GM23338 (cell line): ENCODE data around the gene CCDC97. TPM values are rescaled to one million over a fixed set of nuclear protein-coding genes. Genes with fewer than 3 reads are reported as not detected.

ENCODE experiments used
- ATAC-seq: fragments of 200-7000 bp; cut with Tn5 transposase; 3 replicates; pipeline ENCODE4 v1.9.1; 2020
- DNase-seq: peaks from one replicate; pipeline ENCODE4 v3.0.0-alpha.2; 2015; ENCODE audit warnings: low spot score
- H2AFZ ChIP-seq: fragments of 200-600 bp; sonication (generic); 2 replicates; pipeline ENCODE4 v1.8.0; 2016; ENCODE audit warnings: antibody characterized with exemption, mild to moderate bottlenecking, moderate library complexity
- H3F3A ChIP-seq: fragments of 200-600 bp; sonication (generic); replicated peaks from 2 replicates; pipeline ENCODE4 v1.8.0; 2017; ENCODE audit warnings: antibody characterized with exemption, mixed run types, low read depth
- H3K27ac ChIP-seq: fragments of 200-600 bp; sonication (generic); 2 replicates; pipeline ENCODE4 v1.6.1; 2016; ENCODE audit warnings: low read depth
- H3K27me3 ChIP-seq: fragments of 200-600 bp; sonication (generic); 2 replicates; pipeline ENCODE4 v1.8.0; 2016; ENCODE audit warnings: mild to moderate bottlenecking, mixed run types, moderate library complexity; ENCODE audit not compliant: insufficient read depth
- H3K36me3 ChIP-seq: fragments of 200-600 bp; sonication (generic); 2 replicates; pipeline ENCODE4 v1.8.0; 2016; ENCODE audit warnings: mild to moderate bottlenecking; ENCODE audit not compliant: insufficient read depth
- H3K4me1 ChIP-seq: fragments of 200-600 bp; sonication (generic); 2 replicates; pipeline ENCODE4 v1.8.0; 2016; ENCODE audit warnings: mild to moderate bottlenecking, moderate library complexity; ENCODE audit not compliant: insufficient read depth
- H3K4me2 ChIP-seq: fragments of 200-600 bp; sonication (generic); 2 replicates; pipeline ENCODE4 v1.7.1; 2017; ENCODE audit warnings: mixed run types
- H3K4me3 ChIP-seq: fragments of 200-600 bp; sonication (generic); 2 replicates; pipeline ENCODE4 v1.6.1; 2016; ENCODE audit warnings: mixed run types
- H3K79me2 ChIP-seq: fragments of 200-600 bp; sonication (generic); replicated peaks from 2 replicates; pipeline ENCODE4 v1.8.0; 2017; ENCODE audit warnings: mild to moderate bottlenecking; ENCODE audit not compliant: insufficient read depth
- H3K9me2 ChIP-seq: fragments of 200-600 bp; sonication (generic); 2 replicates; pipeline ENCODE4 v1.8.0; 2017; ENCODE audit not compliant: insufficient read depth
- H4K20me1 ChIP-seq: fragments of 200-600 bp; sonication (generic); replicated peaks from 2 replicates; pipeline ENCODE4 v1.8.0; 2017; ENCODE audit warnings: mild to moderate bottlenecking; ENCODE audit not compliant: insufficient read depth
- H3K27ac Mint-ChIP-seq: 2 replicates; pipeline ENCODE4 v1.8.0; 2020; ENCODE audit warnings: inconsistent platforms, mild to moderate bottlenecking, moderate library complexity, mixed read lengths
- H3K27me3 Mint-ChIP-seq: 3 replicates; pipeline ENCODE4 v1.8.0; 2022; ENCODE audit warnings: low read depth, mild to moderate bottlenecking, moderate library complexity, mixed read lengths, inconsistent platforms; ENCODE audit not compliant: insufficient read depth, poor library complexity
- H3K36me3 Mint-ChIP-seq: 3 replicates; pipeline ENCODE4 v1.8.0; 2021; ENCODE audit warnings: low read depth, mild to moderate bottlenecking, inconsistent platforms, moderate library complexity, mixed read lengths
- H3K4me1 Mint-ChIP-seq: 3 replicates; pipeline ENCODE4 v1.8.0; 2020; ENCODE audit warnings: mild to moderate bottlenecking, inconsistent platforms, mixed read lengths
- H3K4me3 Mint-ChIP-seq: 3 replicates; pipeline ENCODE4 v1.8.0; 2021; ENCODE audit warnings: moderate library complexity, mild to moderate bottlenecking, inconsistent platforms, mixed read lengths
- H3K9me3 Mint-ChIP-seq: 3 replicates; pipeline ENCODE4 v1.8.0; 2020; ENCODE audit warnings: moderate library complexity, mild to moderate bottlenecking, inconsistent platforms, mixed read lengths
- CREB1 ChIP-seq: fragments of 250-450 bp; sonication (Bioruptor Pico); IDR thresholded peaks from 2 replicates; pipeline ENCODE4 v1.5.0; 2020; ENCODE audit warnings: low read depth, mild to moderate bottlenecking, moderate library complexity
- CTCF ChIP-seq, 2 experiments: fragments of 200-600 bp in 1 of 2; sonication (generic) in 1 of 2; conservative IDR thresholded peaks; 2 replicates each; pipeline versions ENCODE4 v1.5.1 to v1.6.1; 2016 to 2017; ENCODE audit warnings: antibody characterized with exemption in 2 of 2, low read depth in 2 of 2, mild to moderate bottlenecking in 2 of 2, moderate library complexity in 1 of 2
- EZH2 ChIP-seq: fragments of 200-600 bp; sonication (generic); IDR thresholded peaks from one replicate; pipeline ENCODE4 v1.8.0; 2017; ENCODE audit warnings: antibody characterized with exemption, mild to moderate bottlenecking, low read depth; ENCODE audit not compliant: unreplicated experiment
- EZH2phosphoT487 ChIP-seq: fragments of 200-600 bp; sonication (generic); IDR thresholded peaks from one replicate; pipeline ENCODE4 v1.8.1; 2018; ENCODE audit warnings: antibody characterized with exemption; ENCODE audit not compliant: unreplicated experiment
- JUNB ChIP-seq: IDR thresholded peaks from one replicate; pipeline ENCODE4 v1.6.1; 2016; ENCODE audit warnings: antibody characterized with exemption; ENCODE audit not compliant: unreplicated experiment
- NANOG ChIP-seq: IDR thresholded peaks from 2 replicates; pipeline ENCODE4 v1.6.1; 2016; ENCODE audit warnings: antibody characterized with exemption, borderline replicate concordance
- POLR2AphosphoS5 ChIP-seq: IDR thresholded peaks from 2 replicates; pipeline ENCODE4 v1.6.1; 2016; ENCODE audit warnings: antibody characterized with exemption, low read depth
- REST ChIP-seq: IDR thresholded peaks from one replicate; pipeline ENCODE4 v1.6.1; 2018; ENCODE audit warnings: antibody characterized with exemption; ENCODE audit not compliant: unreplicated experiment
- STAT1 ChIP-seq: IDR thresholded peaks from one replicate; pipeline ENCODE4 v1.6.1; 2016; ENCODE audit warnings: antibody characterized with exemption; ENCODE audit not compliant: unreplicated experiment
- ZNF114 ChIP-seq: fragments of 250-450 bp; sonication (Bioruptor Pico); IDR thresholded peaks from 2 replicates; pipeline ENCODE4 v1.5.0; 2020; ENCODE audit warnings: mild to moderate bottlenecking, moderate library complexity
- ZNF331 ChIP-seq: fragments of 250-450 bp; sonication (Bioruptor Pico); IDR thresholded peaks from 2 replicates; pipeline ENCODE4 v1.5.0; 2020; ENCODE audit warnings: low read depth, mild to moderate bottlenecking, moderate library complexity
- polyA plus RNA-seq: library from polyadenylated mRNA; unstranded; fragments of >200 nt; fragmentation: Nextera tagmentation; extraction: Ambion mirVana; gene quantifications from 2 replicates; pipeline ENCODE4 v1.2.1, GENCODE V29; 2016
- total RNA-seq: library from RNA; depleted of rRNA; stranded (reverse); fragments of >200 nt; shearing (Covaris generic); gene quantifications from 2 replicates; pipeline ENCODE4 v1.2.3, GENCODE V29; 2014
- TF ChIP-seq, protein P1 (sequence below): IDR thresholded peaks from 2 replicates; pipeline ENCODE4 v1.6.1; 2016; ENCODE audit warnings: antibody characterized with exemption
- TF ChIP-seq, protein P2 (sequence below): fragments of 250-450 bp; sonication (Bioruptor Pico); IDR thresholded peaks from 2 replicates; pipeline ENCODE4 v1.5.0; 2020; ENCODE audit warnings: mild to moderate bottlenecking, moderate library complexity

The CCDC97 gene
- total and polyA plus RNA-seq, 2 experiments from 2014 or later = 8.0 to 11.0 TPM

GRCh38 chr19:41298348-41298964 lies 11.5 kb upstream of the CCDC97 start:
- DNase-seq = no peak
- no peaks in the 10 kb centered on the region for H3K9me2 ChIP-seq
- H3K9me3 Mint-ChIP-seq = no peaks in the 10 kb centered on the region
- H3K36me3 ChIP-seq = peaks cover 89% of the 10 kb centered on the region
- H3K27me3 Mint-ChIP-seq = peaks cover 3% of the 10 kb centered on the region
- H3K4me1 Mint-ChIP-seq = no peaks in the 10 kb centered on the region
- H3K4me3 ChIP-seq = no peak overlapping the region
- H3K79me2 ChIP-seq = peaks cover 9% of the 10 kb centered on the region; the same call in 1 of the 2 replicates
- peak overlapping the region; percentile 45; the same call in 1 of the 2 replicates for H3K27ac ChIP-seq
- no peak overlapping the region for H3K27ac Mint-ChIP-seq
- no peak for TF ChIP-seq CREB1
- no peak for TF ChIP-seq NANOG
- TF ChIP-seq ZNF331 (CRISPR knock-in tag) = no peak
- TF ChIP-seq, protein P1, sequence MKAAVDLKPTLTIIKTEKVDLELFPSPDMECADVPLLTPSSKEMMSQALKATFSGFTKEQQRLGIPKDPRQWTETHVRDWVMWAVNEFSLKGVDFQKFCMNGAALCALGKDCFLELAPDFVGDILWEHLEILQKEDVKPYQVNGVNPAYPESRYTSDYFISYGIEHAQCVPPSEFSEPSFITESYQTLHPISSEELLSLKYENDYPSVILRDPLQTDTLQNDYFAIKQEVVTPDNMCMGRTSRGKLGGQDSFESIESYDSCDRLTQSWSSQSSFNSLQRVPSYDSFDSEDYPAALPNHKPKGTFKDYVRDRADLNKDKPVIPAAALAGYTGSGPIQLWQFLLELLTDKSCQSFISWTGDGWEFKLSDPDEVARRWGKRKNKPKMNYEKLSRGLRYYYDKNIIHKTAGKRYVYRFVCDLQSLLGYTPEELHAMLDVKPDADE = no peak
- no peak for TF ChIP-seq STAT1
- TF ChIP-seq, protein P2, sequence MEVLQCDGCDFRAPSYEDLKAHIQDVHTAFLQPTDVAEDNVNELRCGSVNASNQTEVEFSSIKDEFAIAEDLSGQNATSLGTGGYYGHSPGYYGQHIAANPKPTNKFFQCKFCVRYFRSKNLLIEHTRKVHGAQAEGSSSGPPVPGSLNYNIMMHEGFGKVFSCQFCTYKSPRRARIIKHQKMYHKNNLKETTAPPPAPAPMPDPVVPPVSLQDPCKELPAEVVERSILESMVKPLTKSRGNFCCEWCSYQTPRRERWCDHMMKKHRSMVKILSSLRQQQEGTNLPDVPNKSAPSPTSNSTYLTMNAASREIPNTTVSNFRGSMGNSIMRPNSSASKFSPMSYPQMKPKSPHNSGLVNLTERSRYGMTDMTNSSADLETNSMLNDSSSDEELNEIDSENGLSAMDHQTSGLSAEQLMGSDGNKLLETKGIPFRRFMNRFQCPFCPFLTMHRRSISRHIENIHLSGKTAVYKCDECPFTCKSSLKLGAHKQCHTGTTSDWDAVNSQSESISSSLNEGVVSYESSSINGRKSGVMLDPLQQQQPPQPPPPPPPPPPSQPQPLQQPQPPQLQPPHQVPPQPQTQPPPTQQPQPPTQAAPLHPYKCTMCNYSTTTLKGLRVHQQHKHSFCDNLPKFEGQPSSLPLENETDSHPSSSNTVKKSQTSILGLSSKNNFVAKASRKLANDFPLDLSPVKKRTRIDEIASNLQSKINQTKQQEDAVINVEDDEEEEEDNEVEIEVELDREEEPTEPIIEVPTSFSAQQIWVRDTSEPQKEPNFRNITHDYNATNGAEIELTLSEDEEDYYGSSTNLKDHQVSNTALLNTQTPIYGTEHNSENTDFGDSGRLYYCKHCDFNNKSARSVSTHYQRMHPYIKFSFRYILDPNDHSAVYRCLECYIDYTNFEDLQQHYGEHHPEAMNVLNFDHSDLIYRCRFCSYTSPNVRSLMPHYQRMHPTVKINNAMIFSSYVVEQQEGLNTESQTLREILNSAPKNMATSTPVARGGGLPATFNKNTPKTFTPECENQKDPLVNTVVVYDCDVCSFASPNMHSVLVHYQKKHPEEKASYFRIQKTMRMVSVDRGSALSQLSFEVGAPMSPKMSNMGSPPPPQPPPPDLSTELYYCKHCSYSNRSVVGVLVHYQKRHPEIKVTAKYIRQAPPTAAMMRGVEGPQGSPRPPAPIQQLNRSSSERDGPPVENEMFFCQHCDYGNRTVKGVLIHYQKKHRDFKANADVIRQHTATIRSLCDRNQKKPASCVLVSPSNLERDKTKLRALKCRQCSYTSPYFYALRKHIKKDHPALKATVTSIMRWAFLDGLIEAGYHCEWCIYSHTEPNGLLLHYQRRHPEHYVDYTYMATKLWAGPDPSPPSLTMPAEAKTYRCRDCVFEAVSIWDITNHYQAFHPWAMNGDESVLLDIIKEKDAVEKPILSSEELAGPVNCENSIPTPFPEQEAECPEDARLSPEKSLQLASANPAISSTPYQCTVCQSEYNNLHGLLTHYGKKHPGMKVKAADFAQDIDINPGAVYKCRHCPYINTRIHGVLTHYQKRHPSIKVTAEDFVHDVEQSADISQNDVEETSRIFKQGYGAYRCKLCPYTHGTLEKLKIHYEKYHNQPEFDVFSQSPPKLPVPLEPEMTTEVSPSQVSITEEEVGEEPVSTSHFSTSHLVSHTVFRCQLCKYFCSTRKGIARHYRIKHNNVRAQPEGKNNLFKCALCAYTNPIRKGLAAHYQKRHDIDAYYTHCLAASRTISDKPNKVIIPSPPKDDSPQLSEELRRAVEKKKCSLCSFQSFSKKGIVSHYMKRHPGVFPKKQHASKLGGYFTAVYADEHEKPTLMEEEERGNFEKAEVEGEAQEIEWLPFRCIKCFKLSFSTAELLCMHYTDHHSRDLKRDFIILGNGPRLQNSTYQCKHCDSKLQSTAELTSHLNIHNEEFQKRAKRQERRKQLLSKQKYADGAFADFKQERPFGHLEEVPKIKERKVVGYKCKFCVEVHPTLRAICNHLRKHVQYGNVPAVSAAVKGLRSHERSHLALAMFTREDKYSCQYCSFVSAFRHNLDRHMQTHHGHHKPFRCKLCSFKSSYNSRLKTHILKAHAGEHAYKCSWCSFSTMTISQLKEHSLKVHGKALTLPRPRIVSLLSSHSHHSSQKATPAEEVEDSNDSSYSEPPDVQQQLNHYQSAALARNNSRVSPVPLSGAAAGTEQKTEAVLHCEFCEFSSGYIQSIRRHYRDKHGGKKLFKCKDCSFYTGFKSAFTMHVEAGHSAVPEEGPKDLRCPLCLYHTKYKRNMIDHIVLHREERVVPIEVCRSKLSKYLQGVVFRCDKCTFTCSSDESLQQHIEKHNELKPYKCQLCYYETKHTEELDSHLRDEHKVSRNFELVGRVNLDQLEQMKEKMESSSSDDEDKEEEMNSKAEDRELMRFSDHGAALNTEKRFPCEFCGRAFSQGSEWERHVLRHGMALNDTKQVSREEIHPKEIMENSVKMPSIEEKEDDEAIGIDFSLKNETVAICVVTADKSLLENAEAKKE (CRISPR knock-in tag) = no peak
- TF ChIP-seq JUNB = no peak
- TF ChIP-seq POLR2AphosphoS5 = no peak
- no peak for TF ChIP-seq CTCF (conservative IDR thresholded peaks at IDR 0.05; ENCODE audit: low read depth in 2 of 2)
- TF ChIP-seq REST = no peak
- no peak for TF ChIP-seq EZH2
- TF ChIP-seq EZH2phosphoT487 = no peak
- TF ChIP-seq ZNF114 (CRISPR knock-in tag) = no peak
- no peaks in the 10 kb centered on the region for H3K4me1 ChIP-seq
- no peak overlapping the region for H2AFZ ChIP-seq
- ATAC-seq = no peak
- H4K20me1 ChIP-seq = peaks cover 53% of the 10 kb centered on the region
- no peak overlapping the region for H3K4me2 ChIP-seq
- no peak overlapping the region for H3K4me3 Mint-ChIP-seq
- peaks cover 17% of the 10 kb centered on the region for H3F3A ChIP-seq
- H3K27me3 ChIP-seq = no peaks in the 10 kb centered on the region
- H3K36me3 Mint-ChIP-seq = peaks cover 98% of the 10 kb centered on the region
